ENCODE data around the gene CUBN.

CUBN gene

DNA sequence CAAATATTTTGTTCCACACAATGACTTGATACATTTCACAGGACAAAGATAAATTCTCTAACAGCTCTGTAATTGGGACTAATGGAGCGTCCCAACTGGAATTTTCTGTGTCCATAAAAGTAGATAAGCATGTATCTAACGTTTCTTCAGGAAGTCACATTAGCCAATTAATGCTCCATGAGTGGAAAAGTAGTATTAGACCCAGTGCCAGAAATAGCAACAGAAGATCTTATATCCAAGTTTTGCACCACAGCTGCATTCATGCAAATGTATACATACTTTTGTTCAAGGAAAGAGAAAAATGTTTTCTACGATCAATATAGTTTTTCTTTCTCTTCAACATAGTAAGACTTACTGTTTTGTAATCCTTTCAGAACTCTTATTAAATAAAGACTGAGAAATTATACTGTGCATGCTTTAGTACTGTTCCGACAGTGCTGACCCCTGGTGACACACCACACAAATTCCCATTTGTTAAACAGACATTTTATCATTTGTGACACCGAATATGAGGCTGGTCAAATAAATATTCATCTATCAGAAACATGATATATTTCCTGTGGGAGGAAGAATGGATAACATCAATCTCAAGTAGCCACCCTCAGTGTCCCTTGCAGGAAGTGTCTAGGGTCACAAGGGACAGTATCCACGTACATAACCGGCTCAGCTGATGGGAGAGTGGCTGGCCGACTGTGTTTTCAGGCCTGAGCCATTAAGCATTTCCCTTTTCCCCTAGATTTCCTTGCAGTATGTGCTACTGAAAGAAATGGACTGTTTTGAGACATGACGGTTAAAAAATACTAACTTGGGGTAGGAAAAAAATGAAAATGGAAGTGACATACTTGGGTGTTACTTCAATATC, 210.3 kb downstream of the CUBN start:
- no peak for DNase-seq (ENCODE audit: low read depth)

- DNase-seq (ENCODE audit: low read depth), result no peak
These were observed 213.1 kb downstream of the CUBN start for GRCh38 chr10:16916496-16916895.

DNA sequence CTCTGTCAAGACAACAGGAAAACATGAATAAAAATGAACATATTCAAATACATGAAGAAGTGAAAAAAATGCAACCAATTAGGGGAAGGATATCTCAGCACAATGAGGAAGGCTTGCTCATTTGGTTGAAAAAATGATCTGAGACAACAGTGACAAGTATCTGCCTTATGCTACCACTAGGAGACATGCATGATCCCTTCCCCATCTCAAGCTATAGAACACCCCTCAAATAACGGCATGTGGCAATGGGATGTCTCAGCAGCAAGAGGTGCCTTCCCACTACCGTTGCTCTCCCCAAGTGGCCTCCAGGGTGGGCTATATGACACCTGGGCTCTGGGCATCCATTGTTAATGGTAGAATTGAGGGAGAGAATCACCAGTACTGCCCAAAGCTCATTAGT, 214.3 kb downstream of the CUBN start:
- DNase-seq (ENCODE audit: low read depth), result no peak

DNA sequence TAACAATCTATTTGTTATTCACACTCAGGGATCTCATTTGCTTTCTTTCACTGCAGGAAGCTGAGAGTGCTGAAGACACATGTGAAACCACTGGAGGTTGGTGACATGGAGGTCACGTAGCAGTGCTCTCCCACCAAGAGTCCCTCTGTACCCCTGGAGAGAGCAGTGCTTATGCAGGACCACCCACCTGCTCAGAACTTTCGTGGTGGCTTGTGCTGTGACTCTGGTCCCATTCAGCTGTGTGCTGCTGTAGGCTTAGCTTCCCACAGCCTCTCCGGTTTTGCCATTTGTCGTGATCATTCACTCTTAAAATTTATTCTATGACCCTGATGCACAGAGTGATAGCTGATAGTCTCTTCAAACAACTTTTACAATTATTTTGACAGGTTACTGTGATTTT, 216.3 kb downstream of the CUBN start:
- DNase-seq (ENCODE audit: low read depth), result no peak

- DNase-seq (ENCODE audit: low read depth), result no peak
These were observed 218.8 kb downstream of the CUBN start for GRCh38 chr10:16910793-16911164.

DNA sequence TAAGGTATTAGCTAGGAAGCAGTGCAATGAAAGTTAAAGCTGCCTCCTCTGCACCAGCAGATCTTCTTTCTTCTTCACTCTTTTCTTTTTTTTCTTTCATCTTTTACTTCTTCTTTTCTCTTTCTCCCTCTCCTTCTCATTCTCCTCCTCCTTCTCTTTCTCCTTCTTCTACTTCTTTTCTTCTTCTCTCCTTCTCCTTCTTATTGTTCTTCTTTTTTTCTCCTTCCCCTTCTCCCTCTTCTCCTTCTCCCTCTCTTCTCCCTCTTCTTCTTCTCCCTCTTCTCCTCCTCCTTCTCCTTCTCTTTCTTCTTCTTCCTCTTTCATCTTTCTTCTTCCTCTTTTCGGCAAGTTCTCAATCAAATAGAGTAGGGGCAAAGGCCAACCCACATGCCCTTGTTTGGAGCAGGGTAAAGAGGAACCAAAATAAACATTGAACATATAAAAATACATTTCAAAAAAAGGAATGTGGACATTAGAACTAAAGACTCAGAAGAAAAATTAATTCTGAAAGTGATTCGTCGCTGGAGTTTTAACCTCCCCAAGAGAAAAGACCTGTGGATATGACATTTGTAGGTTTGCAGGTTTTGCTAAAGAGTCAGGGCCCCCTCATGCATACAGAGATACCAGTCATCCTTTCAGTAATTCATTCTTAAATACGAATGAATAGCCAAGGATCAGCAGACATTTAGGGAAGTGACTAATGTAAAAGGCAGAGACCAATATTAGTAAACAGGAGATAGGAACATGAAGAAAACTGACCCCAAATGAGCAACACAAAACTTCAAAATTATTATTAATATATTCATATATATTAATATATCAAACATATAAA, 219.4 kb downstream of the CUBN start:
- no peak for DNase-seq (ENCODE audit: low read depth)

DNA sequence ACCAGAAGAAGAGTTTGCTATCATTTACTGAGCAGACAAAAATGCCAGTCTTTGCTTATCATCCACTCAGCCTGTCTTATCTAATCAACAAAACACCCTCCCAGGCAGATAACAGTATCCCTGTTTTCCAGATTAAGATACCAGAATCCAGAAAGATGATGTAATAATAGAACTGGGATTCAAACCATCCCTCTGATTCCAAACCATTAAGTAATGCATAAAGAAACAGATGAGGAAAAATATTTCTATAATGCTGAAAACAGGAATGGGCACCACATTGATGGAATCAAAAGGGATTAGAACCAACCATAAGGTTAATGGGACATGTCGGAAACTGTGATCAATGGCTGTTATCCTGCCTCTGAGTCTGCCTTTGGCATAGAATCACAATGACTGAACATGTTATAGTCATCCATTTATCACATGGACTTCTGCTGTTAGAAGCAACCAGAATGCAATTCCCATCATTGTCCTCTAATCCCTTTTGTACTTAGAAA, 220.3 kb downstream of the CUBN start:
- DNase-seq (ENCODE audit: low read depth), result peak; percentile 55

GRCh38 chr10:16907687-16908086, 221.9 kb downstream of the CUBN start:
- no peak for DNase-seq (ENCODE audit: low read depth)

DNA sequence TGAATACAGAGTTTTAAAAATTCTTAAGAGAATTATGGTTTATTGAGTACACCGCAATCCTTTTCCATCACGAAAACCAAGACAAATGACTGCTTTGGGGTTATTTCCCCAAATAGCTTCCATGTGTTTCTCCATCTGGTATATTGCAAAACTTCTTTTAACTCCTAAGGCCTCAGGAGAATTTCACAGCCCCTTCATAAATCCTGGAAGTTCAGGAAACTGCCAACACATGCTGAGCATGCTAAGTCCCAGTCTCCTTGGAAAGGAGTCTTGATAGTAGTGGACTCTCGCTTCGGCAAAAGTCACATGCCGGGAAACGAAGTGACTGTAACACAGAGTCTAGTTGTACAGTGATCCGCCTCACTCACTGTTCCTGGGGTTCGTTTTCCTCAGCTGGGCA, 224.3 kb downstream of the CUBN start:
- peak; percentile 89 for DNase-seq (ENCODE audit: low read depth)

- peak; percentile 71 for DNase-seq (ENCODE audit: low read depth)
These were observed 225.0 kb downstream of the CUBN start for GRCh38 chr10:16904639-16905061.

DNA sequence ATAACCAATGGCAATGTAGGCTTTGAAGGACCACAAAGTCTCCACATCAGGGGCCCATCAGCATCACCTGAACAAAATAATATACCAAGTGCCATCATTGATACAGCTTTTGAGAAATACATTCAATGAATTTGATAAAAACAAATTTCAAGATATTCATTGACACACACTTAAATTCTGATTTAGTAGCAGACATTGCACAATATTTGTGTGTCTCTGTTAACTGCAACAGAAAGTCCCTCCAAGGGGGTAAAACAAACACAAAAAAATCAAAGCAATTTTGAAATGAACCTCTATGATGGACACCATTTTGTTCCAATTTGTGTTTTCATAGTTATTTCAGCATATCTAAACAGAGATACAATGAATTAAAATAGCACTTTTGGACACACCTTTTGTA, 225.6 kb downstream of the CUBN start:
- DNase-seq (ENCODE audit: low read depth), result no peak

DNA sequence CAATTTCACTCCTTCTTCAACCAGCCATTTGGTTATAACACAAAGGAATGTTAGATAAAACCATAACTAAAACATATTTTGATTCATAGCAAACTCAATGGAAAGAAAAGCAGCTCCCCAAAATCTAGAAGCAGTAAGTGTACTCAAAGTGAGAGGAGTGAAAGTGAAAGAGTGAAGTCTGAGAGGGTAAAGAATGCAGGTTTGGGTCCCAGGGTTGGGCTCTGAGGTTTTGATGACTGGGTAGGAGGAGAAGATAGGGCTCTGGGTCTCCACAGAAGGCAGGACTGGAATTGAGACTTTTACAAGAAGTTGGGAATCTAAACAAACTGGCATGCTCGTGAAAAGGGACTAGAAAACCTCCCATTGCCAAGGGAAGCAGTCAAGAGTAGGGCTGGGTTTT, 227.0 kb downstream of the CUBN start:
- DNase-seq (ENCODE audit: low read depth), result no peak

GRCh38 chr10:16901106-16901505, 228.5 kb downstream of the CUBN start:
- DNase-seq (ENCODE audit: low read depth), result no peak

DNA sequence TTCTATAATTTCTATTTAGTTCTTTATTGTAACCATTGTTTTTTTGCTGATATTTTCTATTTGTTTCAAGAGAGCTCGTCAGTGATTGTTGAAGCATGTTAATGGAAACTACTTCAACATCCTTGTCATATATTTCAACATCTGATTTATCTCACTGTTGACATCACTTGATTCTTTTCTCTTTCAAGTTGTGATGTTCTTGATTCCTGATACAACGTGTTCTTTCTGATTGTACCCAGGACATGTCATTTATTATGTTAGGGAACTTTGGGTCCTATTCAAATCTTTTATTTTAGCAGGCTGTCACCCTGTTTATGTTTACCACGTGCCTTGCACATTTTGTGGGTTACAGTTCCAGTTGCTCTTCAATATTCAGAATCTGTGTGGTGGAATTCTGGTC, 232.6 kb downstream of the CUBN start:
- no peak for DNase-seq (ENCODE audit: low read depth)

DNA sequence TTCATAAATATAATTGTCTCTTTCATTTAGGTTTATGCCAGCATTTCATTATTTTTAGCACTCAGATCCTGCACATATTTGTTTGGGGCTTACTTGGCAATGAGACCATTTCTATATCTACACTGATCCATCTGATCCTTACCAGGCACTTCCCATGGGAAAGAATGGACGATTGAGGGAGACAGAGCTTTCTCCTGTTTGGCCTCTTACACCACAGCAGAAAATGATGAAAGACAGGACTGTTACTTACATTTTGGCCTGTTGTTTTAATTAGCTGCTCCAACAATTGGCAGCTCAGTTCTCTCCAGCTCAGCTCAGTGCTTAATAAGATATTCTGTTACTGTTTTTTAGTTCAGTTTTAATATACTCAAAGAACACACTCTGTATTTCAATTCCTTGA, 234.8 kb downstream of the CUBN start:
- no peak for DNase-seq (ENCODE audit: low read depth)

GRCh38 chr10:16893664-16894063, 235.9 kb downstream of the CUBN start:
- no peak for DNase-seq (ENCODE audit: low read depth)

GRCh38 chr10:16891375-16892313, 238.0 kb downstream of the CUBN start:
- DNase-seq (ENCODE audit: low read depth), result peak; percentile 97

GRCh38 chr10:16890691-16891090, 238.9 kb downstream of the CUBN start:
- DNase-seq (ENCODE audit: low read depth), result no peak

DNA sequence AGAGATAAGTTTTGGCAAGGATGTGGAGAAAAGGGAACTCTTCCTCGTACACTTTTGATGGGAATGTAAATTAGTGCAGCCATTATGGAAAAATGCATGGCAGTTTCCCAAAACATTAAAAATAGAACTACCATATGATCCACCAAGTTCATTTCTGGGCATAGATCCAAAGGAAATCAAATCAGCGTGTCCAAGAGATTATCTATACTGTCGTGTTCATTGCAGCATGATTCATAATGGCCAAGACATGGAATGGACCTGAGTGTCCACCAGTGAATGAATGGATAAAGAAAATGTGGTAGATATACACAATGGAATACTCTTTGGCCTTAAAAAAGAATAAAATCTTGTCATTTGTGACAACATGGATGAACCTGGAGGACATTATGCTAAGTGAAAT, 242.0 kb downstream of the CUBN start:
- peak; percentile 60 for DNase-seq (ENCODE audit: low read depth)

- no peak for DNase-seq (ENCODE audit: low read depth)
These were observed 243.6 kb downstream of the CUBN start for GRCh38 chr10:16886031-16886430.

DNA sequence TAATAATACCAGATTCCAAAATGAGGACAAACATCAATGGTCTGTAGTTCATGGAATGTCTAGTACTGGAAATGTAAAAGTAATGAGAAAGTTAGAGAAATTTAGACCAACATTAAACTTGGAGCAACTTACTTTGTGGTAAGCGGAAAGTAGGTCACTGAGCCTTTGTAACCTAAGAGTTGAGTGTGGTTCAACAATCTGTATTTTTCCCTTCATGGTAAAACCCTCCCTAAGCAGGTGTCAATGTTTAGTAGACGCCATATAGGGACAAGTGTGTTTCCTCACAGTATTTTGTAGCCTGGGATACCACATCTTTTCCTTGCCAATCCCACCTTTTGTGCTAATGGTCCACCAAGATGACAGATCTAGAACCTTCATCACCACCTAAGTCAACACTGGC, 245.1 kb downstream of the CUBN start:
- DNase-seq (ENCODE audit: low read depth), result no peak

GRCh38 chr10:16883084-16883483, 246.5 kb downstream of the CUBN start:
- no peak for DNase-seq (ENCODE audit: low read depth)
